ENCODE results near the gene RASGRF2.

RASGRF2 gene

GRCh38 chr5:80959768-80960442 is at the start of gene RASGRF2:
TSS of gene RASGRF2 (plus strand) at chr5:80960363. CDS start at chr5:80960739, 376 bp downstream.
- H3K27me3 ChIP-seq (ENCODE audit: control insufficient read depth, insufficient read depth, low read length) = peaks cover 8% of the 10 kb centered on the region
- no peak within 1 kb of the TSS for H3K27ac ChIP-seq (ENCODE audit: low read depth, low read length)
- H3K4me1 ChIP-seq (ENCODE audit: control insufficient read depth, insufficient read depth, low read length) = no peaks in the 10 kb centered on the region
- peaks cover 2% of the 10 kb centered on the region for H3K36me3 ChIP-seq (ENCODE audit: control insufficient read depth, insufficient read depth, low read length)
- H3K9ac ChIP-seq (ENCODE audit: low read length) = no peak within 1 kb of the TSS
- peak within 1 kb of the TSS; percentile 63 for H3K4me3 ChIP-seq (ENCODE audit: low read length)

- H3K27me3 ChIP-seq (ENCODE audit: control insufficient read depth, insufficient read depth, low read length) = no peaks in the 10 kb centered on the region
- no peak overlapping the region for H3K9ac ChIP-seq (ENCODE audit: low read length)
- H3K4me3 ChIP-seq (ENCODE audit: low read length) = no peak overlapping the region
- H3K36me3 ChIP-seq (ENCODE audit: control insufficient read depth, insufficient read depth, low read length) = no peaks in the 10 kb centered on the region
- H3K27ac ChIP-seq (ENCODE audit: low read depth, low read length) = no peak overlapping the region
- no peaks in the 10 kb centered on the region for H3K4me1 ChIP-seq (ENCODE audit: control insufficient read depth, insufficient read depth, low read length)
Observed at GRCh38 chr5:80912479-80912878, 47.7 kb upstream of the RASGRF2 start.

- Histone ChIP-seq H3K4me1 (ENCODE audit: control insufficient read depth, insufficient read depth, low read length) (no peaks in the 10 kb centered on the region), H3K27me3 (ENCODE audit: control insufficient read depth, insufficient read depth, low read length) (no peaks in the 10 kb centered on the region), H3K4me3 (ENCODE audit: low read length) (no peak overlapping the region), H3K36me3 (ENCODE audit: control insufficient read depth, insufficient read depth, low read length) (no peaks in the 10 kb centered on the region), H3K9ac (ENCODE audit: low read length) (no peak overlapping the region), H3K27ac (ENCODE audit: low read depth, low read length) (no peak overlapping the region)
Observed at GRCh38 chr5:80915716-80916115, 44.4 kb upstream of the RASGRF2 start.

GRCh38 chr5:80916676-80917075 is 43.5 kb upstream of the RASGRF2 start:
- H3K4me1 ChIP-seq (ENCODE audit: control insufficient read depth, insufficient read depth, low read length) = no peaks in the 10 kb centered on the region
- H3K9ac ChIP-seq (ENCODE audit: low read length) = no peak overlapping the region
- no peaks in the 10 kb centered on the region for H3K27me3 ChIP-seq (ENCODE audit: control insufficient read depth, insufficient read depth, low read length)
- H3K27ac ChIP-seq (ENCODE audit: low read depth, low read length) = no peak overlapping the region
- no peak overlapping the region for H3K4me3 ChIP-seq (ENCODE audit: low read length)
- no peaks in the 10 kb centered on the region for H3K36me3 ChIP-seq (ENCODE audit: control insufficient read depth, insufficient read depth, low read length)

- Histone ChIP-seq H3K27me3 (ENCODE audit: control insufficient read depth, insufficient read depth, low read length) (no peaks in the 10 kb centered on the region), H3K9ac (ENCODE audit: low read length) (no peak overlapping the region), H3K4me3 (ENCODE audit: low read length) (no peak overlapping the region), H3K36me3 (ENCODE audit: control insufficient read depth, insufficient read depth, low read length) (no peaks in the 10 kb centered on the region), H3K27ac (ENCODE audit: low read depth, low read length) (no peak overlapping the region), H3K4me1 (ENCODE audit: control insufficient read depth, insufficient read depth, low read length) (no peaks in the 10 kb centered on the region)
Observed at GRCh38 chr5:80917631-80918030, 42.5 kb upstream of the RASGRF2 start.

GRCh38 chr5:80919678-80920196 is 40.4 kb upstream of the RASGRF2 start:
- Histone ChIP-seq H3K9ac (ENCODE audit: low read length) (no peak overlapping the region), H3K36me3 (ENCODE audit: control insufficient read depth, insufficient read depth, low read length) (no peaks in the 10 kb centered on the region), H3K4me1 (ENCODE audit: control insufficient read depth, insufficient read depth, low read length) (no peaks in the 10 kb centered on the region), H3K27me3 (ENCODE audit: control insufficient read depth, insufficient read depth, low read length) (no peaks in the 10 kb centered on the region), H3K4me3 (ENCODE audit: low read length) (no peak overlapping the region), H3K27ac (ENCODE audit: low read depth, low read length) (no peak overlapping the region)

GRCh38 chr5:80920333-80920732 is 39.8 kb upstream of the RASGRF2 start:
- Histone ChIP-seq H3K36me3 (ENCODE audit: control insufficient read depth, insufficient read depth, low read length) (no peaks in the 10 kb centered on the region), H3K27ac (ENCODE audit: low read depth, low read length) (no peak overlapping the region), H3K9ac (ENCODE audit: low read length) (no peak overlapping the region), H3K4me3 (ENCODE audit: low read length) (no peak overlapping the region), H3K4me1 (ENCODE audit: control insufficient read depth, insufficient read depth, low read length) (no peaks in the 10 kb centered on the region), H3K27me3 (ENCODE audit: control insufficient read depth, insufficient read depth, low read length) (no peaks in the 10 kb centered on the region)

- Histone ChIP-seq H3K9ac (ENCODE audit: low read length) (no peak overlapping the region), H3K27me3 (ENCODE audit: control insufficient read depth, insufficient read depth, low read length) (no peaks in the 10 kb centered on the region), H3K36me3 (ENCODE audit: control insufficient read depth, insufficient read depth, low read length) (no peaks in the 10 kb centered on the region), H3K4me3 (ENCODE audit: low read length) (no peak overlapping the region), H3K4me1 (ENCODE audit: control insufficient read depth, insufficient read depth, low read length) (no peaks in the 10 kb centered on the region), H3K27ac (ENCODE audit: low read depth, low read length) (no peak overlapping the region)
Observed at GRCh38 chr5:80921026-80921425, 39.1 kb upstream of the RASGRF2 start.

- H3K4me1 ChIP-seq (ENCODE audit: control insufficient read depth, insufficient read depth, low read length) = no peaks in the 10 kb centered on the region
- no peak overlapping the region for H3K27ac ChIP-seq (ENCODE audit: low read depth, low read length)
- H3K27me3 ChIP-seq (ENCODE audit: control insufficient read depth, insufficient read depth, low read length) = no peaks in the 10 kb centered on the region
- H3K9ac ChIP-seq (ENCODE audit: low read length) = no peak overlapping the region
- H3K36me3 ChIP-seq (ENCODE audit: control insufficient read depth, insufficient read depth, low read length) = no peaks in the 10 kb centered on the region
- H3K4me3 ChIP-seq (ENCODE audit: low read length) = no peak overlapping the region
Observed at GRCh38 chr5:80925931-80926330, 34.2 kb upstream of the RASGRF2 start.

GRCh38 chr5:80926536-80926935 is 33.6 kb upstream of the RASGRF2 start:
- Histone ChIP-seq H3K4me1 (ENCODE audit: control insufficient read depth, insufficient read depth, low read length) (no peaks in the 10 kb centered on the region), H3K36me3 (ENCODE audit: control insufficient read depth, insufficient read depth, low read length) (no peaks in the 10 kb centered on the region), H3K9ac (ENCODE audit: low read length) (no peak overlapping the region), H3K27ac (ENCODE audit: low read depth, low read length) (no peak overlapping the region), H3K4me3 (ENCODE audit: low read length) (no peak overlapping the region), H3K27me3 (ENCODE audit: control insufficient read depth, insufficient read depth, low read length) (no peaks in the 10 kb centered on the region)

- no peaks in the 10 kb centered on the region for H3K4me1 ChIP-seq (ENCODE audit: control insufficient read depth, insufficient read depth, low read length)
- no peak overlapping the region for H3K4me3 ChIP-seq (ENCODE audit: low read length)
- no peak overlapping the region for H3K27ac ChIP-seq (ENCODE audit: low read depth, low read length)
- H3K27me3 ChIP-seq (ENCODE audit: control insufficient read depth, insufficient read depth, low read length) = no peaks in the 10 kb centered on the region
- H3K9ac ChIP-seq (ENCODE audit: low read length) = no peak overlapping the region
- no peaks in the 10 kb centered on the region for H3K36me3 ChIP-seq (ENCODE audit: control insufficient read depth, insufficient read depth, low read length)
Observed at GRCh38 chr5:80926979-80927656, 33.0 kb upstream of the RASGRF2 start.

GRCh38 chr5:80928073-80928472 is 32.1 kb upstream of the RASGRF2 start:
- Histone ChIP-seq H3K9ac (ENCODE audit: low read length) (no peak overlapping the region), H3K27me3 (ENCODE audit: control insufficient read depth, insufficient read depth, low read length) (no peaks in the 10 kb centered on the region), H3K27ac (ENCODE audit: low read depth, low read length) (no peak overlapping the region), H3K36me3 (ENCODE audit: control insufficient read depth, insufficient read depth, low read length) (no peaks in the 10 kb centered on the region), H3K4me3 (ENCODE audit: low read length) (no peak overlapping the region), H3K4me1 (ENCODE audit: control insufficient read depth, insufficient read depth, low read length) (no peaks in the 10 kb centered on the region)

GRCh38 chr5:80930940-80931339 is 29.2 kb upstream of the RASGRF2 start:
- no peaks in the 10 kb centered on the region for H3K4me1 ChIP-seq (ENCODE audit: control insufficient read depth, insufficient read depth, low read length)
- H3K4me3 ChIP-seq (ENCODE audit: low read length) = no peak overlapping the region
- no peak overlapping the region for H3K27ac ChIP-seq (ENCODE audit: low read depth, low read length)
- H3K27me3 ChIP-seq (ENCODE audit: control insufficient read depth, insufficient read depth, low read length) = no peaks in the 10 kb centered on the region
- no peaks in the 10 kb centered on the region for H3K36me3 ChIP-seq (ENCODE audit: control insufficient read depth, insufficient read depth, low read length)
- no peak overlapping the region for H3K9ac ChIP-seq (ENCODE audit: low read length)

Measured in rectal smooth muscle tissue (tissue), 1 donor.